ENCODE data around the gene BCAS3.
"Not testable (repeated sequence)": the region's sequence is repeated elsewhere in the genome, so short reads cannot be mapped to it uniquely, and the experiment has no call there.

The BCAS3 gene

GRCh38 chr17:61146833-61147232 is 469.2 kb downstream of the BCAS3 start:
- not testable (repeated sequence) for H3K4me1 ChIP-seq (ENCODE audit: control insufficient read depth, insufficient read depth, low read length); H3K4me3 ChIP-seq (ENCODE audit: insufficient read depth, low read depth, low read length); H3K27ac ChIP-seq (ENCODE audit: insufficient read depth, low read depth, low read length, poor library complexity, severe bottlenecking); H3K36me3 ChIP-seq (ENCODE audit: control insufficient read depth, insufficient read depth, low read length); H3K9me3 ChIP-seq (ENCODE audit: control insufficient read depth, low read length); H3K27me3 ChIP-seq (ENCODE audit: control insufficient read depth, insufficient read depth, low read length, poor library complexity, severe bottlenecking)
- 90 to 96% methylated on average over 8 of the region's 8 CpGs for WGBS, 2 experiments

DNA sequence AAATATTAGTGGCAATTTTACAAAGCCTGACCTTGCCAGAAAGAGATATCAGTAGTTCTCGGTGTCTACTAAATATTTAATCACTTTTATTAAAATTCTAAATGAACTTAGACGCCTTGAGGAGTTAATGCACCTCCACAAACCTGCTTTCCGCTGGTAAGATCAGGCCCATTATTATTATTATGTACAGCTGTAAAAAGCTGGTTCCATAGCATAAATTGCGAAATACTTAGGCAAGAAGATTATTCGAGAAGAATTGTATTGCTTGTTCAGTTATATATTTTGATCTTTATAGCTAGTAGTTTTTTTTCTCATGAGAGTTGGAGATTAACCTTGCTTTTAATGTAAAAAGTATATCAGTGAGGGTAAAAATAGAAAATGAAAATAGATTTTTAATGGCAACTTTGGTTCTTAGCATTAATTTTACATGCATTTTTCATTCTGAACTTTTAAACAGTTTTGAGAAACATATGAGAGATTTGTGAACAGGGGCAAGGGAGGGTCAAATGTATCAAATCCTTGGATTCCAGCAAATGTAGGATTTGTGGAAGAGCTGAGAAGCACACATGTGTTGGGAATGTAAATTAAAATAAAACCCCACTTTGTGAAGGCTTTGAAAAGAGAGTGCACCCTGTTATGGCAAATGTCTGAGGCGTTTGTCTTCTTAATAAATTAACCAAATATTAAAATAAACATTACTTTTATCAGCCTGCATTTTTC is 471.6 kb downstream of the BCAS3 start:
- 90 to 93% methylated on average over 4 to 6 of the region's 6 CpGs for WGBS, 2 experiments
- Histone ChIP-seq H3K9me3 (ENCODE audit: control insufficient read depth, low read length) (no peaks in the 10 kb centered on the region), H3K27me3 (ENCODE audit: control insufficient read depth, insufficient read depth, low read length, poor library complexity, severe bottlenecking) (no peaks in the 10 kb centered on the region), H3K36me3 (ENCODE audit: control insufficient read depth, insufficient read depth, low read length) (no peaks in the 10 kb centered on the region), H3K27ac (ENCODE audit: insufficient read depth, low read depth, low read length, poor library complexity, severe bottlenecking) (no peak overlapping the region), H3K4me1 (ENCODE audit: control insufficient read depth, insufficient read depth, low read length) (peaks cover 7% of the 10 kb centered on the region), H3K4me3 (ENCODE audit: insufficient read depth, low read depth, low read length) (no peak overlapping the region)

- H3K4me3 ChIP-seq (ENCODE audit: insufficient read depth, low read depth, low read length): no peak overlapping the region
Measured at GRCh38 chr17:61149862-61150362, 472.3 kb downstream of the BCAS3 start.

DNA sequence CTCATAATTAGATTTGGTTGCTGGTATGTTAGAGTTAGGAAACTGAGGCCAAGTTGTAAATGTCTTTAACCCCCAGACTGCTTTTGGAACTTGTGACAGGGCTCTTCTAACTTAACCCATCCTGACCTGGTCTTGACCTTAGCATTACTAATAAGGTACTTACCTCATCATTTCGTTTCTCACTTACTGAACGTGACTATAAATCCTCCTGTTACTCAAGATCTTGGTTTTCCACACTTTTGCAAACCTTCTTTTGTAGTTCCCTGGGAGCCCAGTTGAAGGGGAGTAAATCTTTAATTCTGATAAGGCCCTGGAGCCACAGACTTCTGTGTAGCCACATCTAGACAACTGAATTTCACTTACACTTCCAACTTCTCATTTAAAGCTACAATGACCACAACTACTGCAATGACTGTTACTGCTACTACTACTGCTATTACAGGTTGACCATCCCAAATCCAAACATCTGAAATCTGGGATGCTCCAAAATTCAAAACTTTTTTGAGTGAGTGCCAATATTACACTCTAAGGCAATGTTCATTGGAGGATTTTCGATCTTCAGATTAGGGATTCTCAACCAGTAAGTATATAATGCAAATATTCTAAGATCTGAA is 473.1 kb downstream of the BCAS3 start:
- Histone ChIP-seq H3K4me1 (ENCODE audit: control insufficient read depth, insufficient read depth, low read length) (peaks cover 1% of the 10 kb centered on the region), H3K9me3 (ENCODE audit: control insufficient read depth, low read length) (no peaks in the 10 kb centered on the region), H3K4me3 (ENCODE audit: insufficient read depth, low read depth, low read length) (no peak overlapping the region), H3K36me3 (ENCODE audit: control insufficient read depth, insufficient read depth, low read length) (no peaks in the 10 kb centered on the region), H3K27me3 (ENCODE audit: control insufficient read depth, insufficient read depth, low read length, poor library complexity, severe bottlenecking) (no peaks in the 10 kb centered on the region), H3K27ac (ENCODE audit: insufficient read depth, low read depth, low read length, poor library complexity, severe bottlenecking) (no peak overlapping the region)
- 92 to 93% methylated on average over 3 of the region's 3 CpGs for WGBS, 2 experiments

More at GRCh38 chr17:61149862-61150362, 472.3 kb downstream of the BCAS3 start:
- Histone ChIP-seq H3K36me3 (ENCODE audit: control insufficient read depth, insufficient read depth, low read length) (no peaks in the 10 kb centered on the region), H3K9me3 (ENCODE audit: control insufficient read depth, low read length) (no peaks in the 10 kb centered on the region), H3K27ac (ENCODE audit: insufficient read depth, low read depth, low read length, poor library complexity, severe bottlenecking) (no peak overlapping the region), H3K27me3 (ENCODE audit: control insufficient read depth, insufficient read depth, low read length, poor library complexity, severe bottlenecking) (no peaks in the 10 kb centered on the region), H3K4me1 (ENCODE audit: control insufficient read depth, insufficient read depth, low read length) (peaks cover 7% of the 10 kb centered on the region)
- WGBS, 2 experiments: 93 to 100% methylated on average over 2 of the region's 2 CpGs

DNA sequence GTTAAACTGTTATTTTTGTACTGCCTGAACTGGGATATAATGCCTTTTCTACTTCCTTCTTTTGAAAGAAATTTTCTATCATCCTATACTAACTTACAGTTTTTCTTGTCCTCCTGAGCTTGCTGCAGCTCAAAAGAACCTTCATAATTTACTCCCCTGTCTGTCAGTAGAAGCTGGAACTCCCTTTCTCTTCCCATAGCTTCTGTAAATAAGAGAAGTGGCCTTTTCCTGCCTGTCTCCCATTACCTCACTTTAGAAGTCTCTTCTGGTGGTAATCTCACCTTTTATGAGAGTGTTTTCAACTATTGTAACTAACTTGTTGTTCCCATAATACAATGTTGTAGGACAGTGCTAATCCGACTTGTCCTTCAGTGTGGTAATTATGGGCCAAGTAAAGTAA is 475.2 kb downstream of the BCAS3 start:
- Histone ChIP-seq H3K4me3 (ENCODE audit: insufficient read depth, low read depth, low read length) (no peak overlapping the region), H3K4me1 (ENCODE audit: control insufficient read depth, insufficient read depth, low read length) (peaks cover 3% of the 10 kb centered on the region), H3K36me3 (ENCODE audit: control insufficient read depth, insufficient read depth, low read length) (no peaks in the 10 kb centered on the region), H3K27me3 (ENCODE audit: control insufficient read depth, insufficient read depth, low read length, poor library complexity, severe bottlenecking) (no peaks in the 10 kb centered on the region), H3K9me3 (ENCODE audit: control insufficient read depth, low read length) (no peaks in the 10 kb centered on the region), H3K27ac (ENCODE audit: insufficient read depth, low read depth, low read length, poor library complexity, severe bottlenecking) (no peak overlapping the region)
- 83 to 91% methylated on average over 1 of the region's 1 CpG for WGBS, 2 experiments

GRCh38 chr17:61155590-61156237 is 478.1 kb downstream of the BCAS3 start:
- Histone ChIP-seq H3K36me3 (ENCODE audit: control insufficient read depth, insufficient read depth, low read length) (no peaks in the 10 kb centered on the region), H3K9me3 (ENCODE audit: control insufficient read depth, low read length) (no peaks in the 10 kb centered on the region), H3K27me3 (ENCODE audit: control insufficient read depth, insufficient read depth, low read length, poor library complexity, severe bottlenecking) (no peaks in the 10 kb centered on the region), H3K4me1 (ENCODE audit: control insufficient read depth, insufficient read depth, low read length) (peaks cover 8% of the 10 kb centered on the region), H3K27ac (ENCODE audit: insufficient read depth, low read depth, low read length, poor library complexity, severe bottlenecking) (no peak overlapping the region), H3K4me3 (ENCODE audit: insufficient read depth, low read depth, low read length) (no peak overlapping the region)
- WGBS, 2 experiments: 71 to 89% methylated on average over 2 to 4 of the region's 4 CpGs

DNA sequence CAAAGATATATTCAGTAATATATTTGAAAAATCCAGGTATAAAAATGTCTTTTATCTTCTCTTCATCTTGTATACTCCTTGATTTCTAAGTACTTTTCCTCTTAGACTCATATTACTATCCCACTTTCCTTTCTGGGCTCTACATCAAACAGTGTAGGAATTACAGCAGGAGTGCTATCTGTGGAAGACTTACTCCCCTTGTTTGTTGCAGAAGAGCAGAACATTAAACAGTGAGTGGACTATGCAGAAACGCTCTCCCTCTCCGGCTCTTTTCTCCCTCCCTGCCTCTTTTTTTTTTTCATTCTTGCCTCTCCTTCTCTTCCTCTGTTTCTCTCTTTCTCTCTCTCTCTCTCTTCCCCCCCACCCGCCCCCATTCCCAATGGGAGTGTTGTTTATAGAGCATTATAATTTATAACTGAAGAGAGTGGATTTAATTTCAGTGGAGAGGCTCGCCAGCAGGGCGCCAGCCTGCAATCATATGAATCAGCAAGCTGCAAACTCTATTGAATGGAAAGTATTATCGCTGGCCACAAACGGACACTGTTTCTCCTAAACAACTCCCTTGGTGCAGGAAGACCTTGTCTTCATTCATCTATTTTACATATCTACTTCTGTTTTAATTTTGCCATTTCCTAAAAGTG is 479.7 kb downstream of the BCAS3 start:
- Histone ChIP-seq H3K4me1 (ENCODE audit: control insufficient read depth, insufficient read depth, low read length) (peaks cover 18% of the 10 kb centered on the region), H3K27ac (ENCODE audit: insufficient read depth, low read depth, low read length, poor library complexity, severe bottlenecking) (no peak overlapping the region), H3K4me3 (ENCODE audit: insufficient read depth, low read depth, low read length) (no peak overlapping the region), H3K27me3 (ENCODE audit: control insufficient read depth, insufficient read depth, low read length, poor library complexity, severe bottlenecking) (no peaks in the 10 kb centered on the region), H3K36me3 (ENCODE audit: control insufficient read depth, insufficient read depth, low read length) (no peaks in the 10 kb centered on the region), H3K9me3 (ENCODE audit: control insufficient read depth, low read length) (no peaks in the 10 kb centered on the region)
- WGBS, 2 experiments: 77 to 80% methylated on average over 6 of the region's 7 CpGs

DNA sequence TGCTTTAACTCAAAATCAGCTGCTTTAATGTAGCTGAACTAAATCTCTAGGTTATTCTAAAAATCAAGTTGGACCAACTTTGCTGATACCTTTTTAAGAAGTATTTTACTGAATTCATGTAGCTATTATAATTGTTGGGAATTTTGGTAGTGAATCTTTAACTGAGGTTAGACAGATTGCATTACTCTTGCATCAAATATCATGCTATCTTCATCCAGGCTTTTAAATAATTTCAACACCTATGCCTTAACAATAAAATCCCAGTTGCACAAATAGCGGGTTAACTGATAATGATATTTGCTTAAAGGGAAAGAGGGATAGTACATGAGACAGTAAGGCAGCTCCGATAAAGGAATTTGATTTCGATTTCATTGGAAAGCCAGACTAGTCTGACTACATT is 480.7 kb downstream of the BCAS3 start:
- Histone ChIP-seq H3K4me3 (ENCODE audit: insufficient read depth, low read depth, low read length) (no peak overlapping the region), H3K4me1 (ENCODE audit: control insufficient read depth, insufficient read depth, low read length) (peaks cover 18% of the 10 kb centered on the region), H3K27ac (ENCODE audit: insufficient read depth, low read depth, low read length, poor library complexity, severe bottlenecking) (no peak overlapping the region), H3K27me3 (ENCODE audit: control insufficient read depth, insufficient read depth, low read length, poor library complexity, severe bottlenecking) (no peaks in the 10 kb centered on the region), H3K9me3 (ENCODE audit: control insufficient read depth, low read length) (no peaks in the 10 kb centered on the region), H3K36me3 (ENCODE audit: control insufficient read depth, insufficient read depth, low read length) (no peaks in the 10 kb centered on the region)
- 95 to 100% methylated on average over 3 of the region's 3 CpGs for WGBS, 2 experiments

DNA sequence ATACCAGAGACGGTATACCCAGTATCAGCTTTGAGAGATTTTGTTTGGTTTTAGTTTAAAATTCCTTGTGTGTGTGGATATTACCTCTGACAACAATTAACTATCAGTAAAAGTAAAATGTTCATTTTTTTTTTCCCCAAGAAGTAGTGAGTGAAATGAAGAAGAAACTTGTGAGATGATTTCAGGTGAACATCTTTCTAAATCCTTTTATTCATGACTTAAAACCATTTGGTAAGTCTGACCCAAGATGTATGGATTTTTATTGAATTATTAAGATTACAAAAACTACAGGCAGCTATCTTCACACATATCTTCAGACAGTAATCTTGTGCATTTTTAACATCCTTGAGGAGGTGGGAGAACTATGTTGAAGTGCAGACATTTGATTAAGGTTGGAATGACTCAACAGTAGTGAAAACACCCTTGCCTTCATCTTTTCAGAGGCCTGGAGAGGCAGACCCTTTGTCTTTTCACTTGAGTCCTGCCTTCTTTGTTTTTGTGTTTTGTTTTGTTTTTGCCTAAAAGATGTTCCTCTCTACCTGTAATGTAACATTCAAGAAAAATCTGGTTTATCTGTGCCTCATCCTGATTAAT is 481.7 kb downstream of the BCAS3 start:
- Histone ChIP-seq H3K27ac (ENCODE audit: insufficient read depth, low read depth, low read length, poor library complexity, severe bottlenecking) (no peak overlapping the region), H3K4me1 (ENCODE audit: control insufficient read depth, insufficient read depth, low read length) (peaks cover 18% of the 10 kb centered on the region), H3K36me3 (ENCODE audit: control insufficient read depth, insufficient read depth, low read length) (no peaks in the 10 kb centered on the region), H3K27me3 (ENCODE audit: control insufficient read depth, insufficient read depth, low read length, poor library complexity, severe bottlenecking) (no peaks in the 10 kb centered on the region), H3K4me3 (ENCODE audit: insufficient read depth, low read depth, low read length) (no peak overlapping the region), H3K9me3 (ENCODE audit: control insufficient read depth, low read length) (no peaks in the 10 kb centered on the region)
- 100% methylated on average over 1 of the region's 1 CpG; no CpG with 5 or more reads in 1 of the 2 experiments for WGBS, 2 experiments
